ENCODE data around the gene ZBTB46.

The ZBTB46 gene

DNA sequence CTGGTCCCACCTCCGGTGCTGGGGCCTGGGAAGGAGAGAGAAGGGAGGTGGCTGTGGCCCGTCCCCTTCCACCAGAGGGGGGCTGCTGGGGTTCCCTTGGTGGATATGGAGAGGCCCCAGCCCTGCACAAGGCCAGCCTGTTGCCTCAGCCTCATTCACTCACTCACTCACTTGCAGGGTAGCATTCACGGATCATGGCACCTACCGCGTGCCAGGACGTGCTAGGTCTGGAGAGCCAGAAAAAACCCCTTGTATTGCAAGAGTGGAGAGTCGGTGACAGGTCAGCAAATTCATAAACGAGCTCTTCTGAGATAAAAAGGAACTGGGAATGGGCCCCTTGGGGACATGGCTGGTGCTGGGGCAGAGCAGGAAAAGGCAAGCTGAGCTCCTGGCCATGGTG, 6.4 kb upstream of the ZBTB46 start:
- DNase-seq = no peak

DNA sequence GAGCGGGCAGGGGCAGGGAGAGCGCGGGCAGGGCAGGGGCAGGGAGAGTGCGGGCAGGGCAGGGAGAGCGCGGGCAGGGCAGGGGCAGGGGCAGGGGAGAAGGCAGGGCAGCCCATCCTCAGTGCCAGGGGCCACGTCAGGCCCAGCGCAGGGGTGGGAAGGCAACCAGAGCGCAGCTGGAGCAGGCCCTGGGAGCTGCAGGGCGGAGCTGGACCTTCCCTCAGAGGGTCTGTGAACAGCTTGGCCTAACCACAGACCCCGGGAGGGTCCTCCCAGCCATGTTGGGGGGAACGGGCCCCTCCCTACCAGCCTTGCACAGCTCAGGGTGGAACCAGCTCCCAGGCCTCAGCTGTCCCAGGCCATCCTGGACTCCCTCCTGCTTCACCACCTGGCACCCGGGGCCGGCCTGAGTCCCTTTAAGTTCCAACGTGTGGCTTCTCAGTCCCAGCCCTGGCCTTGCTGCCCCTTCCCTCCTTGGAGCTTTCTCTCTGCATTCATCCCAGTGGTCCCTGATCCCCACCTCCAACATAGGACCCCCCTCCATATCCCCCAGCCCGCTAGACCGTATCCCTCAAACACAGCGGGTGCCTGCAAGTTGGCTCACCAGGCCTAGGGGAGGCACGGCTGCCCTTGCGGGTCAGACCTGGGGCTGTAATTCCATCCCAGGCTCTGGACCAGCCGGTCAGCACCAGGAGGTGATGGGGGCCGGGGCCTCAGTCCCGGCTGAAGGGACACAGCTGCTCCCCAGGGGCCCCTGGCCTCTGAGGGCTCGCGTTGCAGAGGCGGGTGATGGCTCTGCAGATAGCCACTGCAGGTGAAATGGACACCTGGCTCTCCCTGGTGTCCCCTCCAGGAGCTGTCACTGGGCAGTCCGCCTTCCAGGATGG, 5.6 kb upstream of the ZBTB46 start:
- no peak for DNase-seq

DNA sequence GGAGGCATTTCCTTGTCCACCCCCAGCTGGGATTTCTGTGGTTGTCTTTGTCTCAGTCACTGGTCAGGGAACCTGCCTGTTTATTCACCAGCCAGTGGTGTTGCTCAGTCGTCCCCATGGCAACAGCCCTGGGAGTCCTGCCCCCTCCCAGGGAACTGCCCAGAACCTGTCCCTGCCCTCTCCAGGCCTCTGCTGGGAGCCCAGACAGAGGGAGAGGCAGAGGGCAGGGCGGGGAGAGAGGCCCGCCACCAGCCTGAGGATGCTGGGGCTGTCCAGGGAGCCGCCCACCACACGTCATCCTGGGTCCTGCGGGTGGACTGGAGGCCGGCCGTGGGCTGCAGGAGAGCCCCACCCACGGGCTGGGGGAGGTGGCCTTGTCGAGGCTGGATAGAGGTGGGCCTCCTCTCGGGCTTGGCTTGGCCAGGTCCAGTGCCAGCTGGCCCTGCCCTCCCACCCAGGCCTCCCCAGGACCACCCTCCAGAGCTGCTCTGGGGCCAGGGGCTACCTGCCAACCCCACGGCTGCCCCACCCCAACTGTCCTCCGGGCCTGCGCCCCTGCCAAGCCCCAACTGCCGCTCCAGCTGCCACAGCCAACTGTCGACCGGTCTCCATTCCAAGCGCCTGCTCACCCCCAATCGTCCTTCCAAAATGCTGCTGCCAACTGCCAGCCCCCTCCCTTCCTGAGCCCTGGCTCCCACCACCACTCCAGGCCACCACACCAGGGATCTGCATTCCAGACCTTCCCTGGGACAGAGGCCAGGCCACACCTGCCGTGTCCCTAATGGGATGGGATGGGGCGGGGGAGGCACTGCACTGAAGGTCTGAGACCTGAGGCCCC, 4.2 kb upstream of the ZBTB46 start:
- DNase-seq = peak; percentile 59

DNA sequence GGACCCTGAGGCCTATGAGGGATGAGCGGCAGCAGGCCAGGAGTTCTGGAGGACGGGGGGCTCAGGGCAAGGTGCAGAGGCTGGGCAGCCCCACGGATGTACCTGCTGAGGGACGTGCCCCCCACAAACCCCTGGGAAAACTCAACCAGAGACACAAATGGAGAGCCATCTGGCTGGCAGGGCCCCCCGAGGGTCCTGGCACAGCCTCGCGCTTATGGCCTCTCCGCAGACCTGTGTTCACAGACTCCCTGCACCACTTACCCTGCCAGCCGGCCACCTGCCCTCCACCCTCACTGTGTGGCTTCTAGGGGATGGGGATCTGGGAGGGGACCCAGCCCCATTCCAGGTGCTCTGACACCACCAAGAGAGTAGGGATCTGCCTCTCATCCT, 3.4 kb upstream of the ZBTB46 start:
- DNase-seq = no peak

DNA sequence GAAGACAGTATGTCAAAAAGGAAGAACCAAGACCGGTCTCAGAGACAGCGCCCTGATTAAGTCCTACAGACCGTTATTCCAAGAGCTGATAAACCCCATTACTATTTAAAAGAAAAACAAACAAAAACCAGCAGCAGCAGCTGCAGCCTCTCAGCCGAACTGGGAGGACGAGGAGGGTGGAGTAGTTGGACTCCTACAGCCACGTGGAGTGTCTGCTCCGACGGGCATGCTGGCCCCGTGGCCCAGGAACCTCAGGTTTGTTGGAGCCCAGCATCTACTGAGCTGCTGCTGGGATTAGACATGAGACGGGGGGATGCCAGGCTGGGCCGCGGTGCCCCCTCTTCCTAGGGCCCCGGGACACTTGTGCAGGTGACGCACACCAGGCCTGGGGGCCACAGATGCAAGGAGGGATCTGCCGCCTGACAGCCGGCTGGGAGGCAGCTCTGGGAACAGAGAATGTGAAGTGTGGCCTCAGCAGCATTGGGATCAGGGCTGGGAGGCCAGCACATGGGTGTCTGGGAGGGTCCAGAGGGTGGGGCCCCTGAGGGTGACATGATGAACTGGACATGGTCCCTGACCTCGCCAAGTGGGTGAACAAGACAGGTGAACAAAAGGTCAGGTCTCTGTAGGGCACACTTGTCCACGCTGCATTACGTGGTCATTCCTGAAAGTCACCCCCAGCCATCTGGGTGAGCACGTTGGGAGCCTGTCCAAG, 2.9 kb upstream of the ZBTB46 start:
- no peak for DNase-seq

DNA sequence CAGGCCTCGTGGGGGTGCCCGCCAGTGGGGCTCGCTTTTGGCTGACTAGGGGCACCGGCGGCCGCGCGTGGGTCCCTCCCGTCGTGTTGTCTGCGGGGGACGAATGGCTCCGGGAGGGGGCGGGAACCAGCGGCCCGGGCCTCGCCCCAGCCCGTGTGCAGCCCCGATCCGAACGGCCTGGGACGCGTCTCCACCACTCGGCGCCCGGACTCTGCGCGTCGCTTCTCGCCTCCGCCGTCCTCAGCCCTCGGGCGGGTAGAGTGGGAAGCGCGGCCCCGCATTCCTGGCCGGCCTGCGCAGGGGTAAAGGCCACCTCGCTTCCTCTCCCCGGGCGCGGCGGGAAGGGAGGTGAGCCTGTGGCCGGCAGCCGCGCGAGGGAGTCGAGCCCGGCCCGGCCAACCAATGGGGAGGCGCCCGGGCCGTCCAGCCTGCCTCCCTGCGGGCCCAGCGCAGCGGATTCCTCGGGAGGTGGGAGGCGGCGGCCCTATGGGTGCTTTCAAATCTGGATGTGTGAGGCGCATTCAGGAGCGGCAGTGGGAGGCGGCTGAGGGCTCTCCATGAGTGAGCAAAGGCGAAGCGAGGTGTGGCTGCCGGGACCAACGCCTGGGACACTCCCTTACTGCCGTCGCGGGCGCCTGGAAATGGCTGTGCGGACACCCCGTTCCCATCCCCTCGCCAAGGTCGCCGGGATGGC, 1.1 kb upstream of the ZBTB46 start:
- DNase-seq = no peak

DNA sequence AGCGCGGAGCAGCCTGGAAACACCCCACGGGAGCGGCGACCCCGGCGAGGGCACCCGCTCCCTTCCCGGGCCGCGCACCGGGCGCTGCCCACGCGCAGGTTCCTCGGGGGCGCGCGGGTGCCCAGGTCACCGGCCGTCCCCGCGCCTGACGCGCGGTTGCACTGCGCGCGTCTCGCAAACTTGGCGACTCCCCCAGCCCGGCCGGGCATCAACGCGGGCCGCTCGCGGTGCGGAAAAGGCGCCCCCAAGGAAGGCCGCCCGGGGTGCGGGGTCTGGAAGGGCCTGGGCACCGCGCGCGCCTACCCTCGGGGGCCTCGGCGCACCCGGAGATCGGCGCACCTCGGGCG, 555 bp upstream of the ZBTB46 start:
- DNase-seq = no peak

DNA sequence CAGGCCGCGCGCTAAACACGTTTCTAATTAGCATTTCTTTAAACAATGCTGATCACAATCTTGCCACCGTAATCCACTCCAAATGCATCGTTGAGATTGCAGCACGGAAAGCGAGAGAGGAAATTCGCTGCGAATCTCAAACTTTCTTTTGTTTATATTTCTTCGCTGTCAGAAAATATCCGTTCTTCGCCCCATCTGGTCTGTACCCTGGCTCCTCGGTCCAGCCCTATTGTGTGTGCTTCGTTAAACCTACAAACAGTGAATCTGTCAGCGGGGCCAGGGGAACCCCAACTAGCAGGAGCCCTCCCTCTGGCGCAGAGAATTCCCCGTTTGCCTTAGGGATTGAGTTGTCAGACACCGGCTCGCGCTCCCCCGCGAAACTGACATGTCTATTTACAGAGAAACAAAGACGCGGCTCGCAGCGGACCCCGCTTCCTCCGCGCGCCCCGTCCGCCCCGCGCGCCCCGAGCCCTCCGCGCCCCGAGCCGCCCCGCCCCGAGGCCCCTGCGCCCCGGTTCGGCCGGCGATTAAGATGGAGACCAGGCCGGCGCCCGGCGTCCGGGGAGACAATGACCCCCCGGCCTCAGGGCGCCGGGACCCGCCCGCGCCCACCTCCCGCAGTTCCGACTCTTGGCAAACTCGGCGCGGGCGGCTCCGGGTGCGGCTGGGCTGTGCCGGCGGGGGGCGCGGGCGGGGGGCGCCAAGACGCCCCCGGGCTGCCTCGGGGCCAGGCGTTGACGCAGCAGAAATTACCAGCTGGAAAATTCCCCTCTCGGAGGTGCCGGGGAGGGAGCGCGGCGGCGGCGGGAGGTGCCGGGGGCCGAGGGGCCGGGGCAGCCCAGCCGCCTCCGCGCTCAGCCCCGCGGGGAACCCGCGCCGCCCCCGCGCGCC, 874 bp downstream of the ZBTB46 start:
- no peak for DNase-seq

DNA sequence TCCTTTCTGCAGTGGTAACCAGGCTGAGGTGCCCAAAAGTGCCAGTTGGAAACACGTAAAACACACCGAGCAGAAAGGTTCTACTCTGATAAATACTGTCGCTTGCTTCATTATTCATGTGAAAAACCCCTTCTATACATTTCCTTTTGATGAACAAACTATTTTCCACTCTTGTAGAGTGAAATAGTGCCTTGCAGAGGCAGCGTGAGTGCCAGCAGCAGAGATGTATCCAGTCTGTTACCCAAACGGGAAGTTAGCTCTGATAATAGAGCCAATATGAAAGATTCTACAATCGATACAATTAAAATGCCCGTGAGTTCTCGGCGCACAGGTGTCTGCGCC, 1.5 kb downstream of the ZBTB46 start:
- DNase-seq = no peak

DNA sequence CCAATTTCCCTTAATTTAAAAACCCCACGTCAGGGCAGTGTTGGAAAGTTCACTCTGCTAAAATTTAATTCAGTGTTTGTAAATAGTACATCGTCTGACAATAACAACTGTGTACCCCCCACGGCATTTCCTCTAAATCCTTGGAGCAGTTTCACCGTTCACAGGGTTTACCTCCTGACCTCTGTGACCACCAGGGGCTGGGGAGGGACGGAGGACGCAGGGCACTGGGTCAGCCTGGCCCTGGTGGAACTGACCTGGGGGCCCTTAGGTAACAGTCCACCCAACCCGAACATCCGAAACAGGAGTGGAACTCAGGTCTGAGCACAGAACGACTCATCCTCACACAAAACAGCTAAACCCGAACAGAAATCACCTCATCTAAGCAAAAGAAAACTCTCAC, 2.1 kb downstream of the ZBTB46 start:
- DNase-seq = no peak

DNA sequence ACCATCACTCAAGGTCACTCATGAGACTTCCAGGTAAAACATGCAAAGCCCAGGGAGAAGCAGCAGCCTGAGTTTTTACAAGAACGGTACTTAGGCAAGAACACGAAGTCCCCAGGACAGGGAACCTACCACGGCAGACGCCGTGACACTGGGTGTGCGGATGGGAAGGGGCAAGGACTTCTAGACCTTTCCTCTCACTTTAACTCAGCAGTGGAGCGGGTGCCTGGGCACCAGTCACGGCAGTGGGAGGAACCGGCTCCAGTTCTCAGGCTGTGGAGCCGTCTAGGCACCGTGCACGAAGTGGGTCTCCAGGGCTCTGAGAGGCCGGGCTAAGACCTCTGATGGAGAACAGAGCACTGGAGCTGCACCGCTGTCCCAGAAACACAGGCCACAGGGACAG, 2.5 kb downstream of the ZBTB46 start:
- no peak for DNase-seq

DNA sequence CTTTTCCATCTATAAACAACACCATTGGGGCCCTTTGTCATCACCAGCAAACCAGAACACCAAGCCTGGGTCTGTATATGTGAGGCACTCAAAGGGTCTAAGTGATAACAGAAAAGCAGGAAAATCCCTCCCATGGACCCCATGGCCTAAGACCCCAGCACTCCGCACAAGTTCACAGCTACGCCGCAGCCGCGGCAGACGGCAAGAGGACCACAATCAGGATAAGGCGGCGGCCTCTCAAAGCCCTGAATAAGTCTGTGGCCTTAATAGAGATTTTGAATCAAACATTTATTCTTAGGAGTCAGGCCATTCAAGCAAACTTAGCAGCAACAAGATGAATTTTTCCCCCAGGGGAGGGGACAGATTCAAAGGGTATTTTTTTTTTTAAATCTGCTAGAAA, 2.9 kb downstream of the ZBTB46 start:
- DNase-seq = no peak

DNA sequence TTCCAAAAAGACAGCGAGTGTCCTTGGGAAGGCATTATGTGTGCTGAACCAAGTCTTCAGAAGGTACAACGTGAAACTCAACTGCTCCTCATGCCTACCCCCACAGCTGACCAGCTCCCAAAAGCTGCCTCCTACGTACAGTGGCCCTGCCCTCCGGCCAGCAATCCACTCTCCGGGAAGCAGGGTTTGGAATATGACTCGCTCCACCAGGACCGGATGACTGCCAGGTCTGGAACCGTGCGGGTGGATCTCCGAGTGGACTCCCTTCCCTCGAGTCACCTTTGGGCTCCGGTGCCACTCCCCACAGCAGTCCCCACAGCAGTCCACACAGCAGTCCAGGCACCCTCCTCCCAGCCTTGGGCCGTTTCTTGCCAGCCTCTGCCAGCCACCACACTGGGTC, 4.3 kb downstream of the ZBTB46 start:
- DNase-seq = no peak

DNA sequence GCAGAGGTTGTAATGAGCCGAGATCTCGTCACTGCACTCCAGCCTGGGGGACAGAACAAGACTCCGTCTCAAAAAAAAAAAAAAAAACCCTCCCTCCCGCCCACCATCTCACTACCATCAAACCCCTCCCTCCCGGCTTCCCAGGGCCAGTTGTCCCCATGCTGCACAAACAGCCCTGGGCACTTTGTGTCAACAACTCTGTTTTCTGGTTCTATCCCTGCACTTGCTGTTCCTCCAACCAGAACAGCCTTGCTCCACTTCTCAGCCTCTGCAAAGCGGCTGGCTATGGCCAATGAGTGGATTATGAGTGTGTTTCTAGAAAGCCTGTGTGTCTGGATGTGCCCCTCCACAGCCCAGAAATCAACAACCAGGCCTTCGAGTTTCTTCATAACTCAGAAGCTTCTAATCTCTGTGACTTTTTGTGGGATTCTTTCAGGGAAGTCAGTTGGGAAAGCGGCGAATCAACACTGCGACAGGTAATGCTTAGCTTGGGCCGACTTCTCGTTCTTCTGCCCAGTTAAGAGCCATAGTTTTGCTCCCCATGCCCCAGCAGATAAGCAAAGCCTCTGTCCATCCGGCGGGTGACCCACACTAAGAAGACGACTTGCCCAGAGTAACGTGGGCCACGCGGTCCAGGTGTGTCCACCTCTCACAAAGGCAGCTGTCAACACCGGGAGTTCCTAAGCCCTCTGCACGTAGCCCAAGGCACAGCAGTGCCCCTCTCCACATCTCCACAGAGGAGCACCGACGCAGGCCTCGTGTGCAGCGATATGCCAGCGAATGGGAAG, 5.5 kb downstream of the ZBTB46 start:
- no peak for DNase-seq

DNA sequence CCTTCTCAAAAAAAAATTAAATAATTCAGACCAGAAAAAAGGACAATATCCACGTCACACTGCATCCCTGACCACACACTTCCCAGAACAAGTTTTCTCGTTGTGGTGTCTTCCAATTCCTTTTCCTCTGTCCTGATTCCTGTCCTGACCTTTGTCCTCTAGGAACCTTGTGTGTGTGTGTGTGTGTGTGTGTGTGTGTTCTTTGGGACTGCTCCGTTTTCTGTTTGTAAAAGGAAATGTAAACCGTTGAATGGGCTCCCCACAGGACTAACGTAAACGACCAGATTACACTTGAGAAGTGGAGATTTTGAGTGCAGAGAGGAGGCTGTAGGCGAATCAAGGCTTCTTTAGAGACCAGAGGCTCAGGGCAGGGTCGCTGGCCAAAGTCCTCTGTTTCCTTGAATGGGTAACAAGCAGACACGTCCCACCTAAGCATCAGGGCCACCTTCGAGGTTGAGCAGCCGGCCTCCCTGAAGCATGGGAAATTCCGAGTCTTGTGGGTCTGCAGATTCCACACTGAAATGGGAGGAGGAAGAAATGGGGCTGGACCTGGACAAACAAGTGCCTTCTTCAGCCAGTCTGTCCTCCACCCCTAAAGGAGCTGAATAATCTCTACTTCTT, 7.3 kb downstream of the ZBTB46 start:
- no peak for DNase-seq

DNA sequence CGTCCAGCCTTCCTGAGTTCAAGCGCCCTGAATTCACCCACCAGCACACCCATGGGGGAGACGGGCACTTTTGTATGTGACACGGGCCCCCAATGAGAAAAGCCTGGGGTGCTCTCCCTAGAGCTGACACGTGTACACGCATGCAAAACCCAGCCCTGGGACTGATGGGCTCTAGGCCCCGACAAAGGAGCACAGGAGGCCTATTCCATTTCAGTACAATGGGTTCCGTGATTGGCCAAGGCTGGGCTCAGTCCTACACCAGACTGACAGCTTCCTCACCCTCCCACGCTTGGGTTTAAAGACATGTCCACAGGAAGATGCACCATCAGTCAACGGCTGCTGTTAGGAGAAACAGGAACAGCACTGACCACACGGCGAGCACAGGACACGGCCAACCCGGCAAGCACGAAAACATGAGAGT, 8.8 kb downstream of the ZBTB46 start:
- no peak for DNase-seq

DNA sequence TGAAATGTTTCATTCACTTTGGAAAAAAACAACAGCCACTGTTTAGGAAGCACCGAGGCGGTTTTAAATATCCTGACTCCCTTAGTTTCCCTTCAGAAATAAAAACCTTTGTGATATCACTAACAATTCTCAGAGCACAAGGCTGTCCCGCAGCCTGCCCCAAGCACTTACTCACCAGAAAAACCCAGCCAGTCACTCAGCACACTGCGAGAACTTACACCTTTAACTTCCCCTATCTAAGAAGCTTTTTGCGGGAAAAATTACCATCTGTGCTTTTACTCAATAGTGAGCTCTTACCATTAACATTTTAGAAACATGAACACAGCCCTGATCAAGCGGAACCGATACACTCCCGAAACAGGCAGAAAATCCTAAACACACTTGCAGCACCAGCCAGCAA, 9.3 kb downstream of the ZBTB46 start:
- no peak for DNase-seq

DNA sequence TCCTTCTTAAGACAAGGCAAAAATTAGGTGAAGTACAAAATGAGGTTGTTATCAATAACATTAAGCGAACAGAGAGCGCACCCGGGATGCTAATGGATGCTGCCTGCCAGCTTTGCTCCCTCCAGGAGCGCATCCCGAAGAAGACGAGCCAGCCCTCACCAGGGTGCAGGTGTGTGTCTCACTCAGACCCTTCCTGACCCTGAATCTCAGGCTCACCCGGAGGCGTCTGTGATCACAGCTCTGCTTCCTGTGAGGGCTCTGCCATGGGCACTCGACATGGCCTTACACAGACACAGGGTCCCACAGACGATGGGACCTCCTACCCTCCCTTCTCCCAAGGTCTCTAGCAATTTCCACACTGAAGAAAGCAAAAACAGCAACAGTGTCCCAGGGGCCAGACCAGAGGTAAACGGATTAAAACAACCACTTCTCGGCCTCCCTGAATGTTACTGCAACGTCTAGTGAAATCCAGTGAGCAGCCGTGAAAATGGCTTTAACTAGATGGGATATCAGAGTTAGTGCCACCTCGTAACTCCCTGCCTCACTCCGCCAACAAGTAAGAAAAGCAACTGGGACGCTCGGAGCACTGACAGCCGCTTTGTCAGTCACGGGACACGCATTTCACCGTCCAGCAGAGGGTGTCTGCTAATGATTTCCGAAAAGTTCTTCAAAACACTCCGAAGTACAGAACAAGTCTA, 11.7 kb downstream of the ZBTB46 start:
- DNase-seq = no peak

DNA sequence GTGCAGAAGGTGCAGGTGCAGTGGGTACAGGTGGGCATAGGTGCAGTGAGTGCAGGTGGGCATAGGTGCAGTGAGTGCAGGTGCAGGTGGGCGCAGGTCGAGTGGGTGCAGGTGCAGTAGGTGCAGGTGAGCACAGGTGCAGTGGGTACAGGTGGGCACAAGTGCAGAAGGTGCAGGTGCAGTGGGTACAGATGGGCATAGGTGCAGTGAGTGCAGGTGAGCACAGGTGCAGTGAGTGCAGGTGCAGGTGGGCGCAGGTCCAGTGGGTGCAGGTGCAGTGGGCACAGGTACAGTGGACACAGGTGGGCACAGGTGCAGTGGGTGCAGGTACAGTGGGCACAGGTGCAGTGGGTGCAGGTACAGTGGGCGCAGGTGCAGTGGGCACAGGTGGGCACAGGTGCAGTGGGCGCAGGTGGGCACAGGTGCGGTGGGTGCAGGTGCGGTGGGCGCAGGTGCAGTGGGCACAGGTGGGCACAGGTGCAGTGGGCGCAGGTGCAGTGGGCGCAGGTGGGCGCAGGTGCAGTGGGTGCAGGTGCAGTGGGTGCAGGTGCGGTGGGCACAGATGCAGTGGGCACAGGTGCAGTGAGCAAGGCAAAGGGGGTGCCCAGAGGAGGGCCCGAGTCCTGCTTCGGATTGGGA, 15.3 kb downstream of the ZBTB46 start:
- DNase-seq = no peak
